ENCODE results near the gene TPRA1.

Gene TPRA1

GRCh38 chr3:127560051-127560787, 30.3 kb downstream of the TPRA1 start:
- DNase-seq (ENCODE audit: low read depth in 3 of 3) = no peak

DNA sequence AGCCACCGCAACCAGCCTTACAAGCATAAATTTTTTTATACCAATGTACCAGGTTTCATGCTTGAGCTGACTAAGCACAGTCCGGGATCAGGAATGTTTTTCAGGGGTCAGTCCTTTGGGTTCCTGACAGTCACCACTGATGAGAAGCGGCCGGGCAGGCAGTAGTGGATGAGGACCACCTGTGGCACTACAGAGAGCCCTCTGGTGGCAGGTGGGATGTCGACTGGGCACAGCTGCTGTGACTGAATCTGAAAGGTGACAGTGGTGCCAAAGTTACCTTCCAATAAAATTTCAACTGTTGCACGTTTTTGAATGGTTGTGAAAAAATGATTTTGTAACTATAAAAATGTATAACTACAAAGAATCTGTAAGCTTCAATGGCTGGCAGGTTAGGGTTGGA, 34.0 kb downstream of the TPRA1 start:
- DNase-seq (ENCODE audit: low read depth in 3 of 3) = no peak

DNA sequence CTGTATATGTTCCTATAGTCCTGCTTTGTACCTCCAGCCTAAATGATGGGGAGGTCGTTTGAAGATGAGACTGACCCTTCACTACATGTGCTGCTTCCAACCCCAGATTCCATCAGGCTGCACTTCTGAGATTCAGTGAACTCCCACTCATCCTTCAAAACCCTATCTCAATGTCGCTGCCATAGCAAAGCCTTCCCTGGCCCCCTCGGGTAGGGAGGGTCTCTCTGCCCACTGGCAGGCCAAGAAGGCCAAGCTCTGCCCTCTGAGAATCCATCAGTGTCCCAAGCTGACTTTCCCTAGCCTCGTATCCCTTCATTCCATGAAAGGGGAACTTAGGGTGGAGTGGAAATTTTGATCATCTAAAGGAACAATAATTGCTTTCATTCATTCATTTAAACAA, 35.4 kb downstream of the TPRA1 start:
- DNase-seq (ENCODE audit: low read depth in 3 of 3) = no peak

DNA sequence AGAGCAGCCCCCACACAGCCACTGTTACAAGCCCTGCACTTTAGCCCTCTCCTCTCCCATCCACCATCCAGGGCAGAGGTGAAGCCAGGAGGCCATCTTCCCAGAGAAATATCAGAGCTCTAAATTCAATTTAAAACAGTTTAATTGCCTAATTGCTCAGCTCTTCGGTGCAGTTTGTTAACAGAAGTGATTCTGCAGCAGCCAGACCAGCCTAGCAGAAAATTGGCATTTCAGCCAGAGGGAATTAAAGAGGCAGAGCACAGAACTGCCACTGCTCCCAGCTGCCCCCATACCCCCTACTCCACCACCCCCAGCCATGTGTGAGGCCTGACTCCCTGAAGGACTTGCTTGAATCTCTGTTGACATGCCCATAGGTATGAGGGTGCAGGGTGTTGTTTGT, 38.5 kb downstream of the TPRA1 start:
- DNase-seq (ENCODE audit: low read depth in 3 of 3) = no peak

GRCh38 chr3:127551178-127551577, 39.4 kb downstream of the TPRA1 start:
- DNase-seq (ENCODE audit: low read depth in 3 of 3) = no peak

GRCh38 chr3:127550468-127551157, 39.9 kb downstream of the TPRA1 start:
- no peak for DNase-seq (ENCODE audit: low read depth in 3 of 3)

DNA sequence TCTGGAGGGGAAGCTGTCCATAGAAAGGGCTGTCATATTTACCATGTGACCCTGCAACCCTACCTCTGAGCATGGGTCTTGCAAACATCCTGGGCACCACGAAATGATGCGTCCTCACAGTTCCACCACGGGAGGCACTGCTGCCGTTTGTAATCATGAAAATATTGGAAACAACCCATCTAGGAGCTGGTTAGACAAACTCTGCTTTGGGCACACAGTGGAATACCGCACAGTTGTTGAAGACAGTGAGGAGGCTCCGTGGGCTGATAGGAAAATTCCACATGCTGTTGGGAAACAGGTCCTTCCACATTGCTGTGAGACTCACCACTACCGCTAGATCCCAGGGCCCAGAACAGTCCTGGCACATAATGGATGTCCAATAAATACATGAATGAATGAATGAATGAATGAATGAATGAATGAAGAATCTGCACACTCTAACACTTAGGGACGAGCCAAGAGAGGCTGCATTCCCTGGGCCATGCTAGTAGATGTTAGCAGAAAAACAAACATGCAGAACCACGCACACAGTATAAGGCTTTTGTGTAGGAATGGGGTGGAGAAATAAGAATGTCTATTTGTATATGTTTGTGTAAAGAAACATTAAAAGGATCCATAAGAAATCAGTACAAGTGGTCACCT, 40.6 kb downstream of the TPRA1 start:
- DNase-seq (ENCODE audit: low read depth in 3 of 3) = no peak

- peak; percentile 59 to 75 (median 66) for DNase-seq (ENCODE audit: low read depth in 3 of 3)
Observed at GRCh38 chr3:127547761-127548605, 42.5 kb downstream of the TPRA1 start.

- no peak for DNase-seq (ENCODE audit: low read depth in 3 of 3)
Observed at GRCh38 chr3:127546970-127547733, 43.4 kb downstream of the TPRA1 start.

GRCh38 chr3:127546554-127546953, 44.0 kb downstream of the TPRA1 start:
- no peak for DNase-seq (ENCODE audit: low read depth in 3 of 3)

- no peak for DNase-seq (ENCODE audit: low read depth in 3 of 3)
Observed at GRCh38 chr3:127545711-127546457, 44.6 kb downstream of the TPRA1 start.

DNA sequence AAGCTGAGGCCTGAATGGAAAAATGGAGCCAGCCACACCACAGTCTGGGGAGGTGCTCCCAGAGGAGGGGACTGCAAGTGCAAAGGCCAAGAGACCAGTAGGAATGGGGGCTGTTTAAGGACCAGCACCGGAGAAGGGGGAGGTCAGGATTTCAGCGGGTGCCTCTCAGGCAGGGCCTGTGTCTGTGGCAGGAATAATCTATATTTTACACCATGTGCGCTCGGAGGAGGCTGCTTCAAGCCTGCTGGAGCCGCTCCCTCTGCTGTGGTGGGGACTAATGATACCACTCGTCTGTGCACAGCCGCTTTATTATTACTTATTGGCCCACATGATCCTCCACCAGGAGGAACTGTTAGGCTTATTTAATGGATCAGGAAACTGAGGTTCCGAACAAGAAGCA, 45.3 kb downstream of the TPRA1 start:
- no peak for DNase-seq (ENCODE audit: low read depth in 3 of 3)

- no peak for DNase-seq (ENCODE audit: low read depth in 3 of 3)
Observed at GRCh38 chr3:127544803-127545201, 45.7 kb downstream of the TPRA1 start.

DNA sequence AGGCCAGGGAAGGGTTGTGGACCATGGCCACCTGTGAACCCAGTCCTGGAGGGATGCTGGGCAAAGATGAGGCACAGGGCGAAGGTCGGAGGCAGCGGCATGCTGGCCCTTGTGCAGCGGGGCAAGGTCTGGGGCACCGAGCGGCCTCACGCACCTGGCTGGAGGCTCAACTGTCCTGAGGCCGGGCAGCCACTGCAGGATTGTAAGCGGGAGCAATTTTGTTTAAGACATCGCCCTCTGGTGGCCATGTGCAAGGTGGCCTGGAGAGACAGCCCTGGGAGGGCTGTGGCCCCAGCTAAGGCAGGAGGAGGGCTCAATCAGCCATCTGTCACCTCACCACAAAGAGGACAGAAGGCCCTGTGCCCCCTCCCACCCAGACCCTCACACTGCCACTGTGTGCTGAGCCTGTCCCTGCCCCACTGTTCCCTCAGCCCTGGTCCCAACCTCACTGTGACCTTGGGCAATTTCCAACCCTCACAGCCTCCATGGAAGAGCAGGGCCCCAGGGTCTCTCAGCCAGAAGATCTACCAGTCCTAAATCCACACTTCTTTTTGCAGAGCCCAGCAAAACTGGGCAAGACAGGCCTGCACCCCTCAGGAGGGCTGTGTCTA, 46.2 kb downstream of the TPRA1 start:
- DNase-seq (ENCODE audit: low read depth in 3 of 3) = peak; percentile 24 to 62 (median 49)

DNA sequence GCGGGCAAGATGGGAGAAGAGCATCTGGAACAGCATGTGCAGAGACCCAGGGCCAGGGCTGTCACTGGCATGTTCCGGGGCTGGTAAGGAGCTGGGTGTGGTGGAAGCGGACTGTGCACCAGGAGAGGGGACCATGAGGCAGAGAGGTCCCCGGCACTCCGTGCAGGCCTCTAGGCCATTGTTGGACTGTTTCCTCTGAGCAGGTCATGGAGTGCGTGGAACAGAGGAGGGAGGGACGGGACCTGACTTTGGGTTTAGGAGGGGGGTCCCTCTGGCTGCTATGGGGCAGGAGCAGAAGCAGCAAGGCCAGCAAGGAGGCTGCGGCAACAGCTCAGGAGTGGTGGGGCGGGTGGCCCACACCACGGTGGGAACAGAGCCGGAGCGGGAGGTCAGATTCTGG, 47.1 kb downstream of the TPRA1 start:
- DNase-seq (ENCODE audit: low read depth in 3 of 3) = no peak

GRCh38 chr3:127542441-127542952, 48.0 kb downstream of the TPRA1 start:
- no peak for DNase-seq (ENCODE audit: low read depth in 3 of 3)

DNA sequence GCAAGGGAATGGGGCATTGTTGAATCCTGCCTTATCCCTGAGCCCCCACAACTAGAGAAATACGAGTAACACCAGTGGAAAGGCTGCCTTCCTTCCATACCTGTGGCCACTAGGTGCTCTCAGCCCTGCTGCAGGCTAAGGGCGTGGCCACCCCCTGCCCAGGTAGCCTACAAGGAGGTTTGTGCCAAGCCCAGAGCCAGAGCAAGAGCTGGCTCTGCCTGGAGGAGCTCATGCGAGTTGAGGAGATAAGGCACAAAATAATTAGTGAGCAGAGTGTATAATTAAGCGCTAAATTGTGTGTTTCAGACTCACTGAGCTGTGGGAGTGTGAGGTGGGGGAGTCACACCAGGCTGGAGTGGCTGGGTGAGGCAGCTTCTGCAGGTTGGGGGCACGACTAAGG, 49.2 kb downstream of the TPRA1 start:
- DNase-seq (ENCODE audit: low read depth in 3 of 3) = no peak

DNA sequence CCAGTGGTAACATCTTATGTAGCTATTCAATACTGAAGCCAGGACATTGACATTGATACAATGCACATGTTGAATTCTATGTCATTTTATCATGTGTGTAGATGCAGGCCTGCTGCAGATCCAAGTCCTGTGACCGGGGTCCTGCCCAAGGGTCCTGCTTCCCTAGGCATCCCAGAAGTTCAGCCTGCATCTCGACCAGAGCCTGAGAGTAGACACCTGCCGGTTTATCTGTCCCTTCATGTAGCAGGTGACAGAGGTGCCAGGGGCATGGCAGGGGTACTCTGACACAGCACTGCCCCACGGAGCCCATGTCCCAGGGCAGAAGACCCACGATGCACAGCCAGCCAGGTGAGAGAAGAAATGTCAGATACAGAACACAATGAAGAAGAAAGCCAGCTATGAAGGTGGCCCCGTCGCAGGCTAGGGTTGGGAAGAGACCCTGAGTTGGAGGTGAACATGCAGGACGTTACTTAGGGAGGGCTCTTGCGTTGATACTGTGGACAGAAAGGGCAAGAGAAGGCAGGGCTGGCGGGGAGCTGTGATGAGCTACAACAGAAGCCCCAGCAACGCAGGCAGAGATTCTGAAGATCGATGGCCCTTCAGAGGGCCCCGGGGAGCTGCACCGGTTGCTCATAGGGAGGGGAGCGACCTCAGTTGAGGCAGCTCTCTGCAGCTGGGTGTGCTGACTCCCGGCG, 51.0 kb downstream of the TPRA1 start:
- no peak for DNase-seq (ENCODE audit: low read depth in 3 of 3)

GRCh38 chr3:127538569-127538968, 52.0 kb downstream of the TPRA1 start:
- DNase-seq (ENCODE audit: low read depth in 3 of 3) = no peak

All from stimulated activated CD4-positive, alpha-beta T cell treated with anti-CD3 and anti-CD28 coated beads, TNF-alpha, amount 100 ng/mL, for 24 hours (primary cell).